ENCODE measurements around the gene SLC19A1.

GRCh38 chr21:45512626-45513002 is 29.6 kb downstream of the SLC19A1 start:
- TF ChIP-seq CTCF (IDR thresholded peaks at IDR 0.05 in 8 of 11, conservative IDR thresholded peaks at IDR 0.05 in 3 of 11) (no peak), POLR2AphosphoS5 (IDR thresholded peaks at IDR 0.05) (no peak)
